Measurements from ENCODE around the gene AATF.

DNA sequence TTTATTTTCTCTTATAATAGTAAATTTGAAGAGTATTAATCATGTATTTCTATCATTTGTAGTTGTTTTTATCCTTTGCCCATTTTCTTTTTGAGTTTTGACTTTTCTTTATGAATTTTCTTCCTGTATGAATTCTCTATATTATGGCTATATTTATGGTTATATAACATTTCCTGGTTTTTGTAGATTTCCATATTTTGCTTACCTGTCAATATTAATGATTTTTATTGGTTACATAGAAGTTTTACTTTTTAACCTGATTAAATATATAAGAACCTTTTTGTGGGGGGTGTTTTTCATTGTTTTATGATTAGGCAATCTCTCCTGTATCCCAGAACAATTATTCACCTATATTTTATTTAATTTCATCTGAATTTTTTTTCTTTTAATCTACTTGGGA is 93.2 kb downstream of the AATF start:
- TF ChIP-seq, protein P1, sequence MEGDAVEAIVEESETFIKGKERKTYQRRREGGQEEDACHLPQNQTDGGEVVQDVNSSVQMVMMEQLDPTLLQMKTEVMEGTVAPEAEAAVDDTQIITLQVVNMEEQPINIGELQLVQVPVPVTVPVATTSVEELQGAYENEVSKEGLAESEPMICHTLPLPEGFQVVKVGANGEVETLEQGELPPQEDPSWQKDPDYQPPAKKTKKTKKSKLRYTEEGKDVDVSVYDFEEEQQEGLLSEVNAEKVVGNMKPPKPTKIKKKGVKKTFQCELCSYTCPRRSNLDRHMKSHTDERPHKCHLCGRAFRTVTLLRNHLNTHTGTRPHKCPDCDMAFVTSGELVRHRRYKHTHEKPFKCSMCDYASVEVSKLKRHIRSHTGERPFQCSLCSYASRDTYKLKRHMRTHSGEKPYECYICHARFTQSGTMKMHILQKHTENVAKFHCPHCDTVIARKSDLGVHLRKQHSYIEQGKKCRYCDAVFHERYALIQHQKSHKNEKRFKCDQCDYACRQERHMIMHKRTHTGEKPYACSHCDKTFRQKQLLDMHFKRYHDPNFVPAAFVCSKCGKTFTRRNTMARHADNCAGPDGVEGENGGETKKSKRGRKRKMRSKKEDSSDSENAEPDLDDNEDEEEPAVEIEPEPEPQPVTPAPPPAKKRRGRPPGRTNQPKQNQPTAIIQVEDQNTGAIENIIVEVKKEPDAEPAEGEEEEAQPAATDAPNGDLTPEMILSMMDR (IDR thresholded peaks at IDR 0.05) = no peak
- TF ChIP-seq PHF8 (IDR thresholded peaks at IDR 0.05; ENCODE audit: borderline replicate concordance, low read depth) (no peak), KDM1A (IDR thresholded peaks at IDR 0.05; ENCODE audit: low read depth) (no peak), POLR2A (IDR thresholded peaks at IDR 0.05; ENCODE audit: low read length) (no peak), CEBPB (IDR thresholded peaks at IDR 0.05) (no peak)
- TF ChIP-seq, protein P2, sequence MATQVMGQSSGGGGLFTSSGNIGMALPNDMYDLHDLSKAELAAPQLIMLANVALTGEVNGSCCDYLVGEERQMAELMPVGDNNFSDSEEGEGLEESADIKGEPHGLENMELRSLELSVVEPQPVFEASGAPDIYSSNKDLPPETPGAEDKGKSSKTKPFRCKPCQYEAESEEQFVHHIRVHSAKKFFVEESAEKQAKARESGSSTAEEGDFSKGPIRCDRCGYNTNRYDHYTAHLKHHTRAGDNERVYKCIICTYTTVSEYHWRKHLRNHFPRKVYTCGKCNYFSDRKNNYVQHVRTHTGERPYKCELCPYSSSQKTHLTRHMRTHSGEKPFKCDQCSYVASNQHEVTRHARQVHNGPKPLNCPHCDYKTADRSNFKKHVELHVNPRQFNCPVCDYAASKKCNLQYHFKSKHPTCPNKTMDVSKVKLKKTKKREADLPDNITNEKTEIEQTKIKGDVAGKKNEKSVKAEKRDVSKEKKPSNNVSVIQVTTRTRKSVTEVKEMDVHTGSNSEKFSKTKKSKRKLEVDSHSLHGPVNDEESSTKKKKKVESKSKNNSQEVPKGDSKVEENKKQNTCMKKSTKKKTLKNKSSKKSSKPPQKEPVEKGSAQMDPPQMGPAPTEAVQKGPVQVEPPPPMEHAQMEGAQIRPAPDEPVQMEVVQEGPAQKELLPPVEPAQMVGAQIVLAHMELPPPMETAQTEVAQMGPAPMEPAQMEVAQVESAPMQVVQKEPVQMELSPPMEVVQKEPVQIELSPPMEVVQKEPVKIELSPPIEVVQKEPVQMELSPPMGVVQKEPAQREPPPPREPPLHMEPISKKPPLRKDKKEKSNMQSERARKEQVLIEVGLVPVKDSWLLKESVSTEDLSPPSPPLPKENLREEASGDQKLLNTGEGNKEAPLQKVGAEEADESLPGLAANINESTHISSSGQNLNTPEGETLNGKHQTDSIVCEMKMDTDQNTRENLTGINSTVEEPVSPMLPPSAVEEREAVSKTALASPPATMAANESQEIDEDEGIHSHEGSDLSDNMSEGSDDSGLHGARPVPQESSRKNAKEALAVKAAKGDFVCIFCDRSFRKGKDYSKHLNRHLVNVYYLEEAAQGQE (IDR thresholded peaks at IDR 0.05) = no peak
- TF ChIP-seq, protein P3, sequence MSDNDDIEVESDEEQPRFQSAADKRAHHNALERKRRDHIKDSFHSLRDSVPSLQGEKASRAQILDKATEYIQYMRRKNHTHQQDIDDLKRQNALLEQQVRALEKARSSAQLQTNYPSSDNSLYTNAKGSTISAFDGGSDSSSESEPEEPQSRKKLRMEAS (IDR thresholded peaks at IDR 0.05) = no peak
